ENCODE results near the gene RASEF. TPM values are rescaled to one million over a fixed set of nuclear protein-coding genes. Genes with fewer than 3 reads are reported as not detected.

RASEF gene
- total RNA-seq, 1 donor from 2014 or later: not detected

DNA sequence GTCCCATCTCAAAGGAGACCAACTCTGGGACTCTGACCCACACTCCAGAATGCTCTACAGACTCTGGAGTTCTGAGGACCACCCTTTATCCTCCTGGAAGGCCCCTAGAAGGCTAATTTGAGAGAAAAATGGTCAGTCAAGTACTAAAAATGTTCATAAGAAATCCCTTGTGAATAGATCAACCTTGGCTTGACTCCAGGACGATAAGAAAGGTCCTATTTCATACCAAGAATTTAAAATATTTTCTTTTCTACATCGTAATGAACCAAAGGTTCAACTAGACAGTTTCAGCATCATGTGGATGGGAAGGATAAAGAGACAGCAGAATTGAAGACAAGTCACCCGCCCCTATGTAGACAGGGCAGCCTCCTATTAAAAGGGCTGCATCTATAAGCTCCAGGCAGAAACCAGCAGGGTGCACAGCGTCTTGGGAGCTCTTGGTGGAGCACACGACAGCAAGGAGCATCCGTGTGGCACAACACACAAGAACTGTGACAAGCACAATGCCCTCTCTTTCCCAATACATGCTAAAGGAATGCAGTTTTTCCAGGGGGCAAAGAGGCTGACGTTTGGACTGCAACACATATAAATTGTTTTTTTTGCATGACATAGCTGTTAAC, 38.3 kb downstream of the RASEF start:
- DNase-seq (ENCODE audit: extremely low spot score, unreplicated experiment): no peak
- Mint-ChIP-seq H3K9me3 (ENCODE audit: unreplicated experiment) (no peaks in the 10 kb centered on the region), H3K4me3 (ENCODE audit: unreplicated experiment) (no peak overlapping the region), H3K27me3 (ENCODE audit: unreplicated experiment) (peaks cover 5% of the 10 kb centered on the region), H3K36me3 (ENCODE audit: unreplicated experiment) (no peaks in the 10 kb centered on the region), H3K27ac (ENCODE audit: unreplicated experiment) (no peak overlapping the region), H3K4me1 (ENCODE audit: unreplicated experiment) (peaks cover 10% of the 10 kb centered on the region)
- TF ChIP-seq, protein P1, sequence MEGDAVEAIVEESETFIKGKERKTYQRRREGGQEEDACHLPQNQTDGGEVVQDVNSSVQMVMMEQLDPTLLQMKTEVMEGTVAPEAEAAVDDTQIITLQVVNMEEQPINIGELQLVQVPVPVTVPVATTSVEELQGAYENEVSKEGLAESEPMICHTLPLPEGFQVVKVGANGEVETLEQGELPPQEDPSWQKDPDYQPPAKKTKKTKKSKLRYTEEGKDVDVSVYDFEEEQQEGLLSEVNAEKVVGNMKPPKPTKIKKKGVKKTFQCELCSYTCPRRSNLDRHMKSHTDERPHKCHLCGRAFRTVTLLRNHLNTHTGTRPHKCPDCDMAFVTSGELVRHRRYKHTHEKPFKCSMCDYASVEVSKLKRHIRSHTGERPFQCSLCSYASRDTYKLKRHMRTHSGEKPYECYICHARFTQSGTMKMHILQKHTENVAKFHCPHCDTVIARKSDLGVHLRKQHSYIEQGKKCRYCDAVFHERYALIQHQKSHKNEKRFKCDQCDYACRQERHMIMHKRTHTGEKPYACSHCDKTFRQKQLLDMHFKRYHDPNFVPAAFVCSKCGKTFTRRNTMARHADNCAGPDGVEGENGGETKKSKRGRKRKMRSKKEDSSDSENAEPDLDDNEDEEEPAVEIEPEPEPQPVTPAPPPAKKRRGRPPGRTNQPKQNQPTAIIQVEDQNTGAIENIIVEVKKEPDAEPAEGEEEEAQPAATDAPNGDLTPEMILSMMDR (IDR thresholded peaks at IDR 0.05): no peak

DNA sequence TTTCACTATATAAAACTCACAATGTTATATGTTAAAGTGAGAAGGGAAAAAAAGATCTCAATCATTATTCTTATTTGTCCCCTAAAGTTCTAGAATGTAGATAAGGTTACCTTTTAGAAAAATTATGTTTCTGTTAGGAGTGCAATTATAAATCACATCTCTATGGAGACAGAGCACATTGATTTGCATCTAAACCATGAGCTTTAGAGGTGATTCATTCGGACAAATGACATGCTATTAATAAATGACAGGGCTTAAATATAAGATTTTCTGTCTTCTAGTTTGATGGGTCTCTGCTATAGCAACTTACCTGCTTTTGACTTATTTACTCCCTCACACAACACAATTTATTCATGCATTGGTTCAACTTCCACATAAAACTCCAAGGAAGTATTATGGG, 39.8 kb downstream of the RASEF start:
- no peak for DNase-seq (ENCODE audit: extremely low spot score, unreplicated experiment)
- Mint-ChIP-seq H3K9me3 (ENCODE audit: unreplicated experiment) (peaks cover 6% of the 10 kb centered on the region), H3K27ac (ENCODE audit: unreplicated experiment) (no peak overlapping the region), H3K4me1 (ENCODE audit: unreplicated experiment) (peaks cover 10% of the 10 kb centered on the region), H3K27me3 (ENCODE audit: unreplicated experiment) (peaks cover 5% of the 10 kb centered on the region), H3K4me3 (ENCODE audit: unreplicated experiment) (no peak overlapping the region), H3K36me3 (ENCODE audit: unreplicated experiment) (no peaks in the 10 kb centered on the region)
- TF ChIP-seq, protein P1 (IDR thresholded peaks at IDR 0.05): no peak

DNA sequence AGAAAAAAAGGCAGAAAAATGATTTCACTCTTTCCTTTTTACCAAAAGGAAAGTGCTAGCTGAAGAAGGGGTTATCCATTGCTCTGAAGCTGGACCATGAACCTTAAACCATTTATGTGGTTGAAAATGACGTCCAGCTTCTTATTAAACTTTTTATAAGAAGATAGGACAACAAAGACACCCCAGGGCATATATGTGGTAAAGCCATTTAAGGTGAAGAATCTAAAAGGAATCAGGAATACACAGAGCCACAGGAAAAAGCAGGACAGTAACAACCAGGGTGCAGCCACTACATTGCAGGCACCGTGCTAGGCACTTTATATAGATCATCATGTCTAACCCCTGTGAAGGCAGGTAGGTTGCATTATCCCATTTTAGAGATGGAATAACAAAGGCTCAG, 42.1 kb downstream of the RASEF start:
- Mint-ChIP-seq H3K27ac (ENCODE audit: unreplicated experiment) (no peak overlapping the region), H3K36me3 (ENCODE audit: unreplicated experiment) (peaks cover 3% of the 10 kb centered on the region), H3K27me3 (ENCODE audit: unreplicated experiment) (peaks cover 7% of the 10 kb centered on the region), H3K4me3 (ENCODE audit: unreplicated experiment) (no peak overlapping the region), H3K9me3 (ENCODE audit: unreplicated experiment) (peaks cover 10% of the 10 kb centered on the region), H3K4me1 (ENCODE audit: unreplicated experiment) (peaks cover 5% of the 10 kb centered on the region)
- no peak for DNase-seq (ENCODE audit: extremely low spot score, unreplicated experiment)
- TF ChIP-seq, protein P1 (IDR thresholded peaks at IDR 0.05): no peak

DNA sequence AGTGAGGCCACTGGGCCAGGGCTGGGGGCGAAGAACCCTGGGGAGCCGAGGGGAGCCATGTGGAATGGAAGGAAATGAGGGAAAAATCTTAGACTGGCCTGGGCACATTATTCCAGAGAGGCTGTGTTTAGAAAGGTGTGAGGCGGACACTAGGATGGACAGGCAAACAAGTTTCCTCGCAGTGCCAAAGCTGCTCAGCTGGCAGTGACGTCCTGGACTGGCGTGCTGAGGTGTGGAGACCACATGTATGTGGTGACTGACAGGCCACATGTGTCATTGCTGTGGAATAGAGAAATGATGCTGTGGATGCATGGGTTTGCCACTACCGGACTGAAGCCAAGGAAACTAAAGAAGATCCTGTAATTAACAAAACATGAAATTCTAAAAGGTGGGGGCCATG, 42.6 kb downstream of the RASEF start:
- Mint-ChIP-seq H3K36me3 (ENCODE audit: unreplicated experiment) (peaks cover 3% of the 10 kb centered on the region), H3K9me3 (ENCODE audit: unreplicated experiment) (peaks cover 10% of the 10 kb centered on the region), H3K27me3 (ENCODE audit: unreplicated experiment) (peaks cover 7% of the 10 kb centered on the region), H3K4me1 (ENCODE audit: unreplicated experiment) (peaks cover 5% of the 10 kb centered on the region), H3K4me3 (ENCODE audit: unreplicated experiment) (no peak overlapping the region), H3K27ac (ENCODE audit: unreplicated experiment) (no peak overlapping the region)
- no peak for DNase-seq (ENCODE audit: extremely low spot score, unreplicated experiment)
- TF ChIP-seq, protein P1 (IDR thresholded peaks at IDR 0.05): no peak

DNA sequence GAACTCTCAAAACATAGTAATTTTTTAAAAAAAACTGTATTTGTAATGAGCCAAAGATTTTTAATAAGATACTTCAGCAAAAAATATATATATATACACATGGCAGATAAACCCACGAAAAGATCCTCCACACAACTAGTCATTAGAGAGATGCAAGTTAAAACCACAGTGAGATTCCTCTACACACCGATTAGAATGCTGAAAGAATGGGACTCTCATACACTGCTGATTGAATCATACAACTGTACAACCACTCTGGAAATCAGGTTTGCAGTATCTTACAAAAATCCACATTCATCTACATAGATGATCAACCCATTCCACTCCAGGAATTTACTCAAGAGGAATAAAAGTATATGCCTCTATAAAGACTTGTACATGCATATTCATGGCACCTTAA, 43.7 kb downstream of the RASEF start:
- H3K36me3 Mint-ChIP-seq (ENCODE audit: unreplicated experiment): peaks cover 3% of the 10 kb centered on the region
- H3K4me3 Mint-ChIP-seq (ENCODE audit: unreplicated experiment): no peak overlapping the region
- no peak for DNase-seq (ENCODE audit: extremely low spot score, unreplicated experiment)
- TF ChIP-seq, protein P1 (IDR thresholded peaks at IDR 0.05): no peak
- H3K4me1 Mint-ChIP-seq (ENCODE audit: unreplicated experiment): peaks cover 3% of the 10 kb centered on the region
- H3K9me3 Mint-ChIP-seq (ENCODE audit: unreplicated experiment): peaks cover 10% of the 10 kb centered on the region
- no peak overlapping the region for H3K27ac Mint-ChIP-seq (ENCODE audit: unreplicated experiment)
- H3K27me3 Mint-ChIP-seq (ENCODE audit: unreplicated experiment): peaks cover 7% of the 10 kb centered on the region
